ENCODE measurements around the gene RXFP1.

The RXFP1 gene

DNA sequence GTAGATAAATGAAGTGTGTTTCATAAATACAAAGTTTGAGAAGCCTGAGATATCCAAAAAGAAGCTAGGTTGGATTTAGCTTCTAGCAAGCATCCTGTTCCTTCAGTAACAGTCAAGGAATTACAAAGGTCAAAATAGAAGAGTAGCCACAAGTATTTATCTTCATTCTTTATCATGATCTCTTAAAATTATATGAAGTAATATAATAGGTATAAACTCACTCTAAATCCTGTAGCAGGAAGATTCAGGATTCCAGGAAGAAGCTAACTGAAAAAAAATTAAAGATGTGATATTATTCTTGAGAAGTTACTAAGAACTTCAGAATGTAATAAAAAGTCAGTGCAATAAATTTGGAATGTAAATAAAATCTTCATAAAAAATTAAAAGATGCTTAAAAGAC lies 31.1 kb upstream of the RXFP1 start:
- H3K4me3 ChIP-seq (ENCODE audit: low read length, poor library complexity, severe bottlenecking), result no peak overlapping the region
- no peak overlapping the region for H2AFZ ChIP-seq (ENCODE audit: low read length)
- TF ChIP-seq EZH2phosphoT487 (IDR thresholded peaks at IDR 0.05; ENCODE audit: borderline replicate concordance), result no peak
- TF ChIP-seq, protein P1, sequence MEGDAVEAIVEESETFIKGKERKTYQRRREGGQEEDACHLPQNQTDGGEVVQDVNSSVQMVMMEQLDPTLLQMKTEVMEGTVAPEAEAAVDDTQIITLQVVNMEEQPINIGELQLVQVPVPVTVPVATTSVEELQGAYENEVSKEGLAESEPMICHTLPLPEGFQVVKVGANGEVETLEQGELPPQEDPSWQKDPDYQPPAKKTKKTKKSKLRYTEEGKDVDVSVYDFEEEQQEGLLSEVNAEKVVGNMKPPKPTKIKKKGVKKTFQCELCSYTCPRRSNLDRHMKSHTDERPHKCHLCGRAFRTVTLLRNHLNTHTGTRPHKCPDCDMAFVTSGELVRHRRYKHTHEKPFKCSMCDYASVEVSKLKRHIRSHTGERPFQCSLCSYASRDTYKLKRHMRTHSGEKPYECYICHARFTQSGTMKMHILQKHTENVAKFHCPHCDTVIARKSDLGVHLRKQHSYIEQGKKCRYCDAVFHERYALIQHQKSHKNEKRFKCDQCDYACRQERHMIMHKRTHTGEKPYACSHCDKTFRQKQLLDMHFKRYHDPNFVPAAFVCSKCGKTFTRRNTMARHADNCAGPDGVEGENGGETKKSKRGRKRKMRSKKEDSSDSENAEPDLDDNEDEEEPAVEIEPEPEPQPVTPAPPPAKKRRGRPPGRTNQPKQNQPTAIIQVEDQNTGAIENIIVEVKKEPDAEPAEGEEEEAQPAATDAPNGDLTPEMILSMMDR (conservative IDR thresholded peaks at IDR 0.05; ENCODE audit: low read length), result no peak
- H3F3A ChIP-seq (ENCODE audit: low read depth), result no peaks in the 10 kb centered on the region
- H3K27me3 ChIP-seq (ENCODE audit: insufficient read depth, low read length, poor library complexity, severe bottlenecking), result no peaks in the 10 kb centered on the region
- H3K4me2 ChIP-seq (ENCODE audit: low read depth, low read length, poor library complexity, severe bottlenecking), result no peak overlapping the region
- no peaks in the 10 kb centered on the region for H3K79me2 ChIP-seq (ENCODE audit: insufficient read depth, low read length)
- no peaks in the 10 kb centered on the region for H3K36me3 ChIP-seq (ENCODE audit: insufficient read depth, low read length)
- no peak overlapping the region for H3K9ac ChIP-seq (ENCODE audit: low read depth, low read length, poor library complexity, severe bottlenecking)
- H3K4me1 ChIP-seq (ENCODE audit: insufficient read depth, low read length, poor library complexity, severe bottlenecking), result no peaks in the 10 kb centered on the region
- no peaks in the 10 kb centered on the region for H3K9me3 ChIP-seq (ENCODE audit: insufficient read depth, low read depth, low read length)
- H3K9me2 ChIP-seq (replicated peaks; ENCODE audit: low read depth, low read length), result no peaks in the 10 kb centered on the region
- H4K20me1 ChIP-seq (ENCODE audit: insufficient read depth, low read length, poor library complexity, severe bottlenecking), result no peaks in the 10 kb centered on the region

DNA sequence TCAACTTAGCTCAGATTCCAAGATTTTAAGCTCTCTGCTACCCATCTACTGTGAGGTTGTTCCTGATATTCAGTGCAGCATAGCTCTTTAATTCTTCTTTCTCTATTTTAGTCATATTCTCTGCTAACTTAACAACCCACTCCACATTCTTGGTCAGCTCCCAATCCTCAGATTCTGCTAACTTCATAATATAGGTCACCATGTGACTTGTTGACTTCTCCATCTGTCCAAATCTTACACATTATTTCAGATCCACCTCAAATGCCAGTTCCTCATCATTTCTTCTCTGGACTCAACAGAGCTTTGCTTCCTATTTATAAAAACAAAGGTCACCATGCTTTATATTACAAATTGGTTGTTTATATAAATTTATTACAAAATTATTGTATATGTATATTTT lies 29.3 kb upstream of the RXFP1 start:
- no peaks in the 10 kb centered on the region for H3K27me3 ChIP-seq (ENCODE audit: insufficient read depth, low read length, poor library complexity, severe bottlenecking)
- H3K9ac ChIP-seq (ENCODE audit: low read depth, low read length, poor library complexity, severe bottlenecking), result no peak overlapping the region
- no peak for TF ChIP-seq EZH2phosphoT487 (IDR thresholded peaks at IDR 0.05; ENCODE audit: borderline replicate concordance)
- TF ChIP-seq, protein P1 (conservative IDR thresholded peaks at IDR 0.05; ENCODE audit: low read length), result no peak
- no peaks in the 10 kb centered on the region for H3K79me2 ChIP-seq (ENCODE audit: insufficient read depth, low read length)
- no peak overlapping the region for H3K4me2 ChIP-seq (ENCODE audit: low read depth, low read length, poor library complexity, severe bottlenecking)
- no peaks in the 10 kb centered on the region for H3F3A ChIP-seq (ENCODE audit: low read depth)
- no peaks in the 10 kb centered on the region for H4K20me1 ChIP-seq (ENCODE audit: insufficient read depth, low read length, poor library complexity, severe bottlenecking)
- no peaks in the 10 kb centered on the region for H3K9me2 ChIP-seq (replicated peaks; ENCODE audit: low read depth, low read length)
- H3K9me3 ChIP-seq (ENCODE audit: insufficient read depth, low read depth, low read length), result no peaks in the 10 kb centered on the region
- H3K36me3 ChIP-seq (ENCODE audit: insufficient read depth, low read length), result no peaks in the 10 kb centered on the region
- H2AFZ ChIP-seq (ENCODE audit: low read length), result no peak overlapping the region
- no peaks in the 10 kb centered on the region for H3K4me1 ChIP-seq (ENCODE audit: insufficient read depth, low read length, poor library complexity, severe bottlenecking)
- H3K4me3 ChIP-seq (ENCODE audit: low read length, poor library complexity, severe bottlenecking), result no peak overlapping the region

DNA sequence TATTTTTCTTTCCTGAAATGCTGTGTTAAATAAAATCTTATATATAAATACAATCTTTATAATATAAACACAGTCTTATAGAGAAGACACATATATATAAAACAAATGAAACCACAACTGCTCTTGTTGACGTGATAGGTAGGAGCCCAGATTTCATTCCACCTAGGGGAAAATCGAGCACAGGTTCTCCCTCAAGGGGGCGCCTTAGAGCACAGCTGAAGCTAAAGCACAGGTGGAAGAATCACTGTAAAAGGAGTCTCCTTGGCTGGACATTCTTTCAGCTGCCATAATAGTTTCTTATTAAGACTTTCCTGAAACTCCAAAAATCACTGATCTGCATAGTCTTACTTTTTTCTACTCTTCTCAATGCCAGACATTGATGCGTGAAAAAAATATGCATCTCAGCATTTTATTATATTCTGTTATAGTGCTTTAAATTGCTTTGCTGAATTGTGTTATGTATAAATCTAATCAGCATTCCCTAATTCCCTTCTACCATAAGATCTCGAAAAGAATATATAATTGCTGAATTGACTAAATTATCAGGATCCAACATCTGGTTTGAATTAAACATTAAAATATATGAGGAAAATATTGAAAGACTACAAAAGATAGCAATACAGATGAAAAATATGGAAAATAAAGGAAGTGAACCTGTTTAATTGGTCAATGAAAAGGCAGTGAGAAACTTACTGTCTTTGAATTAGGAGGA lies 25.5 kb upstream of the RXFP1 start:
- Histone ChIP-seq H3K4me2 (ENCODE audit: low read depth, low read length, poor library complexity, severe bottlenecking) (no peak overlapping the region), H2AFZ (ENCODE audit: low read length) (no peak overlapping the region)

More for the DNA sequence above, 25.5 kb upstream of the RXFP1 start:
- no peaks in the 10 kb centered on the region for H3K79me2 ChIP-seq (ENCODE audit: insufficient read depth, low read length)
- H3K4me1 ChIP-seq (ENCODE audit: insufficient read depth, low read length, poor library complexity, severe bottlenecking), result no peaks in the 10 kb centered on the region
- no peaks in the 10 kb centered on the region for H3K36me3 ChIP-seq (ENCODE audit: insufficient read depth, low read length)
- H3K9me2 ChIP-seq (replicated peaks; ENCODE audit: low read depth, low read length), result no peaks in the 10 kb centered on the region
- H3K4me3 ChIP-seq (ENCODE audit: low read length, poor library complexity, severe bottlenecking), result no peak overlapping the region
- no peaks in the 10 kb centered on the region for H3K9me3 ChIP-seq (ENCODE audit: insufficient read depth, low read depth, low read length)
- no peaks in the 10 kb centered on the region for H3K27me3 ChIP-seq (ENCODE audit: insufficient read depth, low read length, poor library complexity, severe bottlenecking)
- H3F3A ChIP-seq (ENCODE audit: low read depth), result no peaks in the 10 kb centered on the region
- H4K20me1 ChIP-seq (ENCODE audit: insufficient read depth, low read length, poor library complexity, severe bottlenecking), result no peaks in the 10 kb centered on the region
- no peak for TF ChIP-seq EZH2phosphoT487 (IDR thresholded peaks at IDR 0.05; ENCODE audit: borderline replicate concordance)
- TF ChIP-seq, protein P1 (conservative IDR thresholded peaks at IDR 0.05; ENCODE audit: low read length), result peak; percentile 78
- H3K9ac ChIP-seq (ENCODE audit: low read depth, low read length, poor library complexity, severe bottlenecking), result no peak overlapping the region

All from Loucy (cell line).